IMR-90 (cell line): ENCODE measurements around the gene YES1. TPM values are rescaled to one million over a fixed set of nuclear protein-coding genes. Genes with fewer than 3 reads are reported as not detected.

Experiments
- ATAC-seq: fragments of 200-7000 bp; cut with Tn5 transposase; 2 replicates; pipeline ENCODE4 v1.9.1; 2020; ENCODE audit warnings: low read depth, mild to moderate bottlenecking, moderate library complexity
- BruUV-seq: library from RNA; stranded (reverse); fragments of 400-500 nt; replicated peaks from 2 replicates; lab custom pipeline; 2021; lab: Mats Ljungman, UMichigan
- CTCF ChIA-PET: fragments of 300-600 bp; formaldehyde crosslinking; extraction: SDS; loops from one replicate; lab custom pipeline; 2021; ENCODE audit warnings: antibody characterized with exemption; lab: Yijun Ruan, JAX
- POLR2A ChIA-PET: fragments of 300-600 bp; sonication (Branson Sonifier 250); formaldehyde crosslinking; loops from one replicate; lab custom pipeline; 2022; ENCODE audit warnings: antibody characterized with exemption; ENCODE audit not compliant: unreplicated experiment; lab: Charles Lee
- DNase-seq: peaks from one replicate; pipeline ENCODE4 v3.0.0; 2013
- H2AFZ ChIP-seq: replicated peaks from 2 replicates; pipeline ENCODE3; 2013; ENCODE audit warnings: low read length, mild to moderate bottlenecking; ENCODE audit not compliant: poor library complexity
- H2AK5ac ChIP-seq: 2 replicates; pipeline ENCODE4 v1.6.1; 2013; ENCODE audit warnings: low read depth, low read length, inconsistent platforms
- H2AK9ac ChIP-seq: replicated peaks from 2 replicates; pipeline ENCODE3; 2013; ENCODE audit warnings: mild to moderate bottlenecking, low read depth, low read length, moderate library complexity; ENCODE audit not compliant: poor library complexity
- H2BK120ac ChIP-seq: 2 replicates; pipeline ENCODE4 v1.6.1; 2013; ENCODE audit warnings: low read depth, low read length, inconsistent platforms
- H2BK15ac ChIP-seq: 3 replicates; pipeline ENCODE4 v1.6.1; 2013; ENCODE audit warnings: low read depth, low read length, inconsistent platforms
- H2BK20ac ChIP-seq: 2 replicates; pipeline ENCODE4 v1.6.1; 2013; ENCODE audit warnings: low read depth, mild to moderate bottlenecking, inconsistent platforms, low read length, moderate library complexity
- H2BK5ac ChIP-seq: 2 replicates; pipeline ENCODE4 v1.6.1; 2013; ENCODE audit warnings: mild to moderate bottlenecking, low read depth, low read length, inconsistent platforms; ENCODE audit not compliant: poor library complexity, severe bottlenecking
- H3K14ac ChIP-seq: replicated peaks from 2 replicates; pipeline ENCODE4 v1.6.1; 2013; ENCODE audit warnings: low read depth, low read length, inconsistent platforms
- H3K18ac ChIP-seq: 2 replicates; pipeline ENCODE4 v1.6.1; 2013; ENCODE audit warnings: low read depth, low read length, control low read depth
- H3K23ac ChIP-seq: 2 replicates; pipeline ENCODE4 v1.6.1; 2013; ENCODE audit warnings: low read depth, low read length, inconsistent platforms
- H3K27ac ChIP-seq: 2 replicates; pipeline ENCODE4 v1.5.1; 2013; ENCODE audit warnings: mild to moderate bottlenecking, control low read depth, low read length; ENCODE audit not compliant: insufficient read depth
- H3K27me3 ChIP-seq: 2 replicates; pipeline ENCODE4 v1.6.1; 2013; ENCODE audit warnings: low read length; ENCODE audit not compliant: control insufficient read depth, insufficient read depth
- H3K36me3 ChIP-seq: 2 replicates; pipeline ENCODE4 v1.6.1; 2013; ENCODE audit warnings: low read length, mixed read lengths; ENCODE audit not compliant: control insufficient read depth, insufficient read depth
- H3K4ac ChIP-seq: 2 replicates; pipeline ENCODE4 v1.6.1; 2013; ENCODE audit warnings: low read depth, low read length, inconsistent platforms
- H3K4me1 ChIP-seq: 2 replicates; pipeline ENCODE4 v1.6.1; 2013; ENCODE audit warnings: low read length, mixed read lengths; ENCODE audit not compliant: control insufficient read depth, insufficient read depth
- H3K4me2 ChIP-seq: 2 replicates; pipeline ENCODE4 v1.6.1; 2013; ENCODE audit warnings: low read depth, mild to moderate bottlenecking, control low read depth, low read length, moderate library complexity
- H3K4me3 ChIP-seq: 2 replicates; pipeline ENCODE4 v1.5.1; 2013; ENCODE audit warnings: low read depth, mild to moderate bottlenecking, control low read depth, low read length, moderate library complexity; ENCODE audit not compliant: insufficient read depth
- H3K56ac ChIP-seq: 2 replicates; pipeline ENCODE4 v1.6.1; 2013; ENCODE audit warnings: low read length, inconsistent platforms; ENCODE audit not compliant: insufficient read depth; ENCODE audit errors: extremely low read depth
- H3K79me1 ChIP-seq, 2 experiments: 2 replicates each; pipeline ENCODE4 v1.6.1; 2013; ENCODE audit warnings: low read length in 2 of 2, inconsistent platforms in 1 of 2, low read depth in 1 of 2
- H3K9ac ChIP-seq: 2 replicates; pipeline ENCODE4 v1.6.1; 2013; ENCODE audit warnings: low read depth, low read length, control low read depth
- H3K9me1 ChIP-seq: 2 replicates; pipeline ENCODE4 v1.6.1; 2013; ENCODE audit warnings: low read length, inconsistent platforms; ENCODE audit not compliant: insufficient read depth
- H3K9me3 ChIP-seq: 2 replicates; pipeline ENCODE4 v1.6.1; 2013; ENCODE audit warnings: low read length; ENCODE audit not compliant: control insufficient read depth, insufficient read depth
- H4K20me1 ChIP-seq: 2 replicates; pipeline ENCODE4 v1.6.1; 2013; ENCODE audit warnings: low read length, inconsistent platforms; ENCODE audit not compliant: insufficient read depth
- H4K5ac ChIP-seq: 2 replicates; pipeline ENCODE4 v1.6.1; 2013; ENCODE audit warnings: mild to moderate bottlenecking, low read depth, low read length, control low read depth
- H4K8ac ChIP-seq, 2 experiments: 2 replicates each; pipeline ENCODE4 v1.6.1; 2013; ENCODE audit warnings: low read depth in 2 of 2, low read length in 2 of 2, control low read depth in 1 of 2, inconsistent platforms in 1 of 2
- H4K91ac ChIP-seq: 2 replicates; pipeline ENCODE4 v1.6.1; 2013; ENCODE audit warnings: low read depth, low read length, inconsistent platforms; ENCODE audit not compliant: insufficient read depth
- CEBPB ChIP-seq: IDR thresholded peaks from 2 replicates; pipeline ENCODE4 v1.6.1; 2012; ENCODE audit warnings: low read depth, low read length, improper control_type of control experiment
- MXI1 ChIP-seq: IDR thresholded peaks from 2 replicates; pipeline ENCODE4 v1.6.1; 2012; ENCODE audit warnings: low read depth, mild to moderate bottlenecking, low read length, moderate library complexity, borderline replicate concordance
- WGBS, 2 experiments: methylation state at CpG; one replicate each; pipeline versions ENCODE4 v1.1.5 to v1.1.7; 2013; ENCODE audit warnings: missing lambda C conversion rate in 2 of 2; ENCODE audit not compliant: insufficient read length in 1 of 2; ENCODE audit errors: extremely low coverage in 2 of 2; 5-methylcytosine and 5-hydroxymethylcytosine counted together
- dilution Hi-C: fragments of 300-500 bp; cut with HindIII; formaldehyde crosslinking; loops from one replicate; pipeline ENCODE4 v1.14.3; 2018; ENCODE audit warnings: low sequenced_read_pairs; ENCODE audit not compliant: unreplicated experiment
- in situ Hi-C: fragments of 300-500 bp; cut with MboI; formaldehyde crosslinking; loops from 3 replicates; pipeline ENCODE4 v1.14.3; 2019; ENCODE audit warnings: low sequenced_read_pairs, inconsistent platforms, mixed read lengths
- intact Hi-C: fragments of 100-400 bp; cut with micrococcal nuclease; formaldehyde crosslinking; loops from 2 replicates; pipeline ENCODE4 v1.10.0; 2022
- polyA plus RNA-seq, 3 experiments: library from polyadenylated mRNA; depleted of rRNA; stranded (reverse); fragments of >200 nt; gene quantifications; 2 replicates each; pipeline ENCODE4 v1.2.3, GENCODE V29; 2012; ENCODE audit warnings: low replicate concordance in 1 of 3
- total RNA-seq: library from RNA; depleted of rRNA; stranded (reverse); fragments of >200 nt; gene quantifications from 2 replicates; pipeline ENCODE4 v1.2.3, GENCODE V29; 2012

The YES1 gene
- total and polyA plus RNA-seq, 2 of the 4 experiments (the other 2 are of a cell fraction), result 16.7 to 62.0 TPM

DNA sequence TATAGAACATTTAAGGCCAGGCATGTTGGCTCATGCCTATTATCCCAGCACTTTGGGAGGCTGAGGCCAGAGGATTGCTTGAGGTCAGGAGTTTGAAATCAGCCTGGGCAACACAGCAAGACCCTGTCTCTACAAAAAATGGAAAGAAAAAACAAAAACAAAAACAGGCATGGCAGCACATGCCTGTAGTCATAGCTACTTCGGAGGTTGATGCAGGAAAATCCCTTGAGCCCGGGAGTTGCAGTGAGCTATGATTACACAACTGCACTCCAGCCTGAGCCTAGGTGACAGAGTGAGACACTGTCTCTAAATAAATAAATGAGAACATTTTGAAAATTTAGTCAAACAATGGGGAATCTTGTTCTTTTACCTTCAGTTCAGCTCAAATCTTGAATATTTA is 12.1 kb upstream of the YES1 start:
- H3K27me3 ChIP-seq, result no peaks in the 10 kb centered on the region
- H2BK5ac ChIP-seq, result no peak overlapping the region
- no peak overlapping the region for H4K91ac ChIP-seq
- no peak overlapping the region for H3K14ac ChIP-seq
- POLR2A ChIA-PET, result no interaction called here
- intact Hi-C loops, result no loop called here
- H4K8ac ChIP-seq, result no peak overlapping the region
- H2AFZ ChIP-seq, result no peak overlapping the region
- no peak overlapping the region for H3K4ac ChIP-seq
- H3K9ac ChIP-seq, result no peak overlapping the region
- no peak overlapping the region for H4K5ac ChIP-seq
- CTCF ChIA-PET, result interaction anchor here (1.3 to 1.6 kb wide), 2 partner anchors 16 to 200 kb away, joined by 3 to 4 read pairs; no protein-coding TSS in a partner anchor
- H3K56ac ChIP-seq, result no peak overlapping the region
- H3K79me1 ChIP-seq, result no peaks in the 10 kb centered on the region
- DNase-seq, result no peak
- BruUV-seq, result no TSS peak
- H2BK120ac ChIP-seq, result no peak overlapping the region
- ATAC-seq, result no peak
- H2BK15ac ChIP-seq, result no peak overlapping the region
- no peak overlapping the region for H3K4me3 ChIP-seq
- H2AK9ac ChIP-seq, result no peak overlapping the region
- no peaks in the 10 kb centered on the region for H3K4me1 ChIP-seq
- no peak overlapping the region for H3K27ac ChIP-seq
- H3K36me3 ChIP-seq, result no peaks in the 10 kb centered on the region
- no CpG with 5 or more reads among the region's 2 CpGs for whole genome bisulfite sequencing, 2 experiments
- no peaks in the 10 kb centered on the region for H3K9me1 ChIP-seq
- H3K23ac ChIP-seq, result no peak overlapping the region
- TF ChIP-seq CEBPB (peak; percentile 50), MXI1 (no peak)
- H4K20me1 ChIP-seq, result no peaks in the 10 kb centered on the region
- dilution Hi-C loops, result no loop called here
- in situ Hi-C loops, result no loop called here
- H2BK20ac ChIP-seq, result no peak overlapping the region
- H3K4me2 ChIP-seq, result no peak overlapping the region
- H3K9me3 ChIP-seq, result no peaks in the 10 kb centered on the region
- H3K18ac ChIP-seq, result no peak overlapping the region
- no peak overlapping the region for H2AK5ac ChIP-seq
